ENCODE data around the gene TMEM94. TPM values are rescaled to one million over a fixed set of nuclear protein-coding genes. Genes with fewer than 3 reads are reported as not detected.

The TMEM94 gene
- total and polyA plus RNA-seq, 9 of the 15 experiments (the other 6 are each of a cell fraction or from before 2014, with no cell fraction given) = 0.35 to 48.1 (median 14.4) TPM

- Histone ChIP-seq H3K9me1 (ENCODE audit: control insufficient read depth, insufficient read depth, low read length) (no peaks in the 10 kb centered on the region), H3K27ac (ENCODE audit: extremely low read depth, low read depth, low read length) (no peak overlapping the region), H3K4me2 (ENCODE audit: insufficient read depth, low read length) (no peak overlapping the region), H2AFZ (ENCODE audit: low read depth, low read length) (no peak overlapping the region), H3K4me3 (no peak overlapping the region), H4K20me1 (replicated peaks; ENCODE audit: control insufficient read depth, insufficient read depth, low read length) (no peaks in the 10 kb centered on the region), H3K9me3 (replicated peaks; ENCODE audit: control insufficient read depth, insufficient read depth, low read depth, low read length) (no peaks in the 10 kb centered on the region), H3K79me2 (ENCODE audit: control insufficient read depth, insufficient read depth, low read length) (peaks cover 15% of the 10 kb centered on the region), H3K36me3 (ENCODE audit: control insufficient read depth, insufficient read depth, low read length) (no peaks in the 10 kb centered on the region), H3K27me3 (ENCODE audit: control insufficient read depth in 2 of 2, insufficient read depth in 2 of 2, low read length in 2 of 2) (no peaks in the 10 kb centered on the region), H3K4me1 (replicated peaks in 1 of 2; ENCODE audit: control insufficient read depth in 2 of 2, insufficient read depth in 2 of 2, low read length in 2 of 2) (peaks cover 16 to 17% of the 10 kb centered on the region in 2 experiments; a peak in 4 of 5 replicates), H3K9ac (ENCODE audit: insufficient read depth in 1 of 2, low read depth in 2 of 2, low read length in 2 of 2) (no peak overlapping the region)
- DNase-seq (ENCODE audit: extremely low read depth in 1 of 4, low spot score in 3 of 4) (no peak), FAIRE-seq (no peak), ATAC-seq (no peak)
- 87% methylated on average over 4 of the region's 4 CpGs for WGBS (ENCODE audit: insufficient coverage, low coverage, missing lambda C conversion rate)
- in situ Hi-C loops (cut with MboI) (no loop called here), intact Hi-C loops (cut with micrococcal nuclease) (no loop called here)
- no peak for TF ChIP-seq MTA1 (IDR thresholded peaks at IDR 0.05; ENCODE audit: borderline replicate concordance)
- no peak for TF ChIP-seq MAFK (IDR thresholded peaks at IDR 0.05; ENCODE audit: low read length)
- no peak for TF ChIP-seq PURB (CRISPR knock-in tag; IDR thresholded peaks at IDR 0.05; ENCODE audit: low read depth)
- TF ChIP-seq KDM5B (IDR thresholded peaks at IDR 0.05; ENCODE audit: insufficient replicate concordance, low read depth, low read length) = no peak
- TF ChIP-seq NRF1 (conservative IDR thresholded peaks at IDR 0.05 in 1 of 2, IDR thresholded peaks at IDR 0.05 in 1 of 2) = 0 out of 4 replicates have a peak, but pooled peaks of 1 of the 2 experiments have one; percentile 1
- no peak for TF ChIP-seq RAD21 (CRISPR knock-in tag; conservative IDR thresholded peaks at IDR 0.05 in 1 of 2, IDR thresholded peaks at IDR 0.05 in 1 of 2)
- TF ChIP-seq GABPB2 (CRISPR knock-in tag; conservative IDR thresholded peaks at IDR 0.05) = no peak
- TF ChIP-seq, protein P1, sequence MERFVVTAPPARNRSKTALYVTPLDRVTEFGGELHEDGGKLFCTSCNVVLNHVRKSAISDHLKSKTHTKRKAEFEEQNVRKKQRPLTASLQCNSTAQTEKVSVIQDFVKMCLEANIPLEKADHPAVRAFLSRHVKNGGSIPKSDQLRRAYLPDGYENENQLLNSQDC (CRISPR knock-in tag; IDR thresholded peaks at IDR 0.05) = no peak
- ChIA-PET POLR2A (interaction anchor here (0.6 to 1.3 kb wide), 3 partner anchors 14 to 190 kb away, joined by 3 read pairs; no protein-coding TSS in a partner anchor), CTCF (ENCODE audit: low intra/inter-chr PET ratio) (interaction anchor here (0.7 kb wide), 1 partner anchor 77 kb away, joined by 5 read pairs; no protein-coding TSS in a partner anchor)
- no TSS peak for BruUV-seq (replicated peaks)
Observed at GRCh38 chr17:75460295-75460694, 3.9 kb downstream of the TMEM94 start.
